AG20443 (cell line): ENCODE results near the gene AKR7A2.

Experiments used
- DNase-seq: peaks from one replicate; pipeline ENCODE4 v3.0.0; 2012; ENCODE audit warnings: low spot score, mixed read lengths

The AKR7A2 gene

GRCh38 chr1:19325958-19326747 is 14.2 kb upstream of the AKR7A2 start:
- no peak for DNase-seq

- DNase-seq, result no peak
These were observed 13.5 kb upstream of the AKR7A2 start for GRCh38 chr1:19325368-19325957.

GRCh38 chr1:19324665-19324990 is 12.7 kb upstream of the AKR7A2 start:
- no peak for DNase-seq

GRCh38 chr1:19323987-19324664 is 12.2 kb upstream of the AKR7A2 start:
- DNase-seq, result no peak

- no peak for DNase-seq
These were observed 10.5 kb upstream of the AKR7A2 start for GRCh38 chr1:19322481-19322880.

- DNase-seq, result no peak
These were observed 9.1 kb upstream of the AKR7A2 start for GRCh38 chr1:19321071-19321470.

- no peak for DNase-seq
These were observed 7.3 kb upstream of the AKR7A2 start for GRCh38 chr1:19319196-19319595.

- DNase-seq, result no peak
These were observed 5.4 kb upstream of the AKR7A2 start for GRCh38 chr1:19317126-19317910.

- DNase-seq, result no peak
These were observed 3.6 kb upstream of the AKR7A2 start for GRCh38 chr1:19315378-19316198.

GRCh38 chr1:19313961-19314882 is 2.3 kb upstream of the AKR7A2 start:
- no peak for DNase-seq

- no peak for DNase-seq
These were observed 1.7 kb upstream of the AKR7A2 start for GRCh38 chr1:19313636-19313959.

GRCh38 chr1:19312782-19313635 is 1.1 kb upstream of the AKR7A2 start:
- no peak for DNase-seq

- DNase-seq, result no peak
These were observed 427 bp downstream of the AKR7A2 start for GRCh38 chr1:19311503-19311930.

GRCh38 chr1:19310720-19311502 is 1.0 kb downstream of the AKR7A2 start:
- DNase-seq, result no peak

- no peak for DNase-seq
These were observed 1.9 kb downstream of the AKR7A2 start for GRCh38 chr1:19310061-19310460.

- DNase-seq, result peak; percentile 55
These were observed 2.7 kb downstream of the AKR7A2 start for GRCh38 chr1:19309123-19309813.

GRCh38 chr1:19308509-19308907 is 3.4 kb downstream of the AKR7A2 start:
- DNase-seq, result no peak

GRCh38 chr1:19307794-19308508 is 4.0 kb downstream of the AKR7A2 start:
- no peak for DNase-seq
